NCI-H2227 (cell line): ENCODE measurements around the gene PMP22.

Experiments used
- DNase-seq: peaks from one replicate; lab custom pipeline; 2025; ENCODE audit not compliant: unreplicated experiment; lab: John Stamatoyannopoulos, UW

The PMP22 gene

DNA sequence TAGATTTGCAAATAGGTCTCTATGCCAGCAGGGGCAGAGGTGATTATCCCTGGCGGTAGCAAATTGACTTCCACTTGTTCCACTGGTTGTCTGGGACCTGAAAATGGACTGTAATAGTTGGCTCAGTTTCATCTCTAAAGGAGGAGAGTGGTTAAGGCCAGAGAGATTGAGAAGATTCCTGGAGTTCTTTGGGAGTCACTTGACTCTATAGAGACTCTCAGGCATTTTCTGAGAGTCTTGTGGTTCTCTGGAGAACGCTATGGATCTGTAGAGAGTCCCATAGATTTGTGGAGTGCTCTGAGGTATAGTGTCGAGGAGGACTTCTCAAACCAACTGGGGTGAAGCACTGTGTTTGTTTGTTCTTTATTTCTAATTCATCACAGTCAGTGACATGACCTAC, 8.9 kb upstream of the PMP22 start:
- no peak for DNase-seq

DNA sequence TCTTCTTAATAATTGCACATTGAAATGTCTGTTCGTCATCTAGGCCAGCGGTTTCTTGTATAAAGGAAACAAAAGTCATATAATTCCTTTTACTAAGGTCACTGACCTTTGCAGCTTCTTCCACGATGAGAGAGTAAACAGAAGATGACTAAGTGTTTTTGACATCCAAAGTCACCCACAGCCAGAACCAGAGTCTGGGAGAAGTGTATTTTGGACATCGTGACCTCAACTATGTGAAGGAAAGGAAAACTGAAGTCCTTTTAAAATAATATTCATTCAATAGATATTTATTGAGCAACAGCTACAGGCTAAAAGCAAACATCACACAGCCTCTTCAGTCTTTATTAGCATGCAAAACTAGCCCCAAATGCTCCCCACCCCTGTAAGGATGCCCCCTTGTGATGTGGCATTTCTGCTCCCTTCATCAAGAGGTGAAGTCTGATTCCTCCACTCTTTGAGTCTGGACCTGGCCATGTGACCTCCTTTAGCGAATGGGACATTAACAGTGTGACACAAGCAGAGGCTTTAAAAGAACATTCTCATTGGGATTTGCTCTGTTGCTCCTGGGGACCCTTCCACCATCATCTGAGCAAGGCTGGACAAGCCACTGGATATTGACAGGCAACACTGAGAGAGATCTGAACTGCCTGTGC, 8.1 kb upstream of the PMP22 start:
- DNase-seq: no peak

DNA sequence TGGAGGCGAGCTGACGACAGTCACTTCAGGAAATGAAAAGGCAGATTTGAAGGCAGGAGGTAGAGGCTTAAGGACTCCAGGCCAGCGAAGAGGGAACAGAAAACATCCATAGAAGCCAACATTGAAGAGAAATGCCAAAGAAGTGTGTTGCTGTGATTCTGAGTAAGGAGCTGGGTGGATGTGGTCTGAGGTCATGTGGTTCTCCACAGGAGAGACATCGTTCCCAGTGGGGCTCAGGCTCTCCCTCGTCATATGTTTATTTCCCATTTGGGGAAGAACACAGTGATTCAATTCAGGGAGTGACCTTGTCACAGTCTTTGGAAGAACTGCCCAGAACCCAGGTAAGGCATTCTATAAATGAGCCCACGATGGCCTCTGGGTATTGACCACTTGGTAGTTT, 6.6 kb upstream of the PMP22 start:
- no peak for DNase-seq

DNA sequence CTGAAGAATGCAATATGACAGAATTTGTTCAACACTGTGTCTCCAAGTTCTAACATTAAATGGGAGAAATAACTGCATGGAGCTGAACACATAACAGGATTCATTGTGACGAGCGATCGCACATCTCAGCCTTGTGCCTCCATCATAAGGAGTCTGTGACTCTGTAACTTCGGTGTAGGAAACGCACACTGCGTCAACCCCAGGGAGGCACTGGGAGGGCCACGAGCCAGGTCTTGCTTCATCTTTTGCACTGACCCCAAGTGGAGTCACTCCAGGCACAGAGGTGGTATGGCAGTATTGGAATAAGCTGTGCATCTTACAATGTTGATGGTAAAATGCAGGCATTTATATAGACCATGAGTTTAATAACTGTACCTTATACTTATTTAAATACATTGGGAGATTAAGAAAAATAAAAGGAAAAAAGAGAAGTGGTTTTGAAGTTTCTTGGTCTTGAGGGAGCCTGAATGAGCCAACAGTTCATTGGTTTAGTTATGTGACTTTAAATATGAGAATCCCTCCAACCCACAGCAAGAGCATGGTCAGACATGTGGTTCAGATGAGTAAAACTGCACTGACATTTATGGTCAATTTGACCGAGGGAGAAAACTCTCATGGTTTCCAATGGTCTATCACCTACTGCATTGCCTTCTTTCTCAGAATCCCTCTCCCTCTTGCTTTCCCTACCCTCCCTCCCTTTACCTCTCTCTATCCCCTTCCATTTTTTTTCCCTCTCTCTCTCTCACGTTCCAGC, 5.7 kb upstream of the PMP22 start:
- no peak for DNase-seq

DNA sequence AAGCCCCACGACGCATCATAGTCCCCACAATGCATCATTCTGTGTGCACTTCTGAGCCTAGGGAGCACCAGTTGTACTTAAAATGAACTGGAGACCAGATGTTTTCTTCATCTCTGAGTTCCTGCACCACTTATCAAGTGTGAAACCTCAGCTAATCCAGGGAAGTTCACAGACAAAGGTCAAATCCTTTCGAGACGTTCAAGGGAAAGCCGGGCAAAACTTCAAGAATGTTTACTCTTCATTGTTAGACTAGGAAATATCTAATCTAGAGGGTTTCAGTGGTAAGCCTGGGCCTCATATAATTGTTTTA, 4.6 kb upstream of the PMP22 start:
- no peak for DNase-seq

DNA sequence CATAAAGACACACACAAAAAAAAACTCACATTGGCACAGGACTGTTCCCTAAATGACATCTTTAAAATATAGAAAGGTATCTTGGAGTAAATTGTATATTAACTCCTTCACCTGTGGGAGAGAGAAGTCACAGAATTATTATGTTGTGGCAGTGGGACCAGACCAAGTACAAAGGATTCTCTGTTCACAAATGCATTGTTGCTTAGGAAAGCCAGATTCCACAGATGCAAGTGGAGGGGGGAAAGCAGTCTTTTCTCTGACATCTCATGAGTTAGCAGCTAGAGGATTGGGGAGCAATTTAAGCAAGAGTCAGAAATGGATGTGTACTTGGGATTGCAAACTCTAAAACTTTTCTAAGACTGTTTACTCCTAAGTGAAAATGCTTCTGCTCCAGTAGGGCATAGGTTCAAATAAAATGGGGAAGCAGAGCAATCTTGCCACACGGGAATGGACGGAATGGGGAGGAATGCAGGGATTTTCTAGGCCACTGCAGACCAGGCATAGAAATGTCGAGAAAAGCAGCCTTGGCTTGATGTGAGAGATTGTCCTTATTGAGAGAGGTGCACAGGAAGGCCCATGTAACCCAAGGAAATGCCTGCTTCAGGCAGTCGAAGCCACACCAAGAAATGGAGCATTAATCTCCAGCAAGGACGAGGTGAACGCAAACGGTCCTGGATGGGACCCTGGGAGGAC, 4.1 kb upstream of the PMP22 start:
- no peak for DNase-seq

DNA sequence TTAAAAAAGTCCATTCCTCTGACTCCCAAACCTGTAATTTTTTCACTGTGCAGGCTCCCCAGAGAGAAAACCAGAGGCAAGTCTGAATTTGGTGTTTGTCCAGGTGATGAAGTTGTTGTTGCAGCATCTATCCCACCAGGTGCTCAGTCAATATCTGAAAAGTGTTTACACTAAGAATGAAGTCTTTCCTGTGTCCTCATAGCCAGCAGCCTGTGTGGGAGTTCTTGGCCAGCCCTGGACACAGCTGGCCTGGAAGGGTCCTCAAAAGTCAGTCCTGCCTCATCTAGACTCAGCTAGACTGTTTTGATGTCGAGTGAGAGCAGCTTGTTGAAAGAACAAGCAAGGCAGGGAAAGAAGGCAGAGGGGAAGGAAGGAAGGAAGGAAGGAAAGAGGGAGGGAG, 3.3 kb upstream of the PMP22 start:
- no peak for DNase-seq

DNA sequence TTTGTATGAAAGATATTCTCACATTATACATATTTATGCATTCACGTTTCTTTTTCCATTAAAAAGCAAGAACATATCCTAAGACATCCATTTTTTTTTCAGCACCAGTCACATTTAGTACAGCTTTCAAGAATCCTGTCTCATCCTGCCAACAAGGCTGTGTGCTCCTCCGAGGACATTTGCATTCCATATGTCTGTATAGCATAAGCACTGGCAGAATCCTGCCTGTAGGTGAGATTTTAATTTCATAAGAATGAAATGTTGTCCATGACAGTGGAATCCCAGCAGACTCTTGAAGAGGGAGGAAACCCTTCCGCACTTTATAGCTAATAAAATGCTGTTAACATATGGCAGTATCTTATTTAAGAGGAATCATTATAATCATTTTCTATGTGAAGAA, 2.9 kb upstream of the PMP22 start:
- DNase-seq: no peak

DNA sequence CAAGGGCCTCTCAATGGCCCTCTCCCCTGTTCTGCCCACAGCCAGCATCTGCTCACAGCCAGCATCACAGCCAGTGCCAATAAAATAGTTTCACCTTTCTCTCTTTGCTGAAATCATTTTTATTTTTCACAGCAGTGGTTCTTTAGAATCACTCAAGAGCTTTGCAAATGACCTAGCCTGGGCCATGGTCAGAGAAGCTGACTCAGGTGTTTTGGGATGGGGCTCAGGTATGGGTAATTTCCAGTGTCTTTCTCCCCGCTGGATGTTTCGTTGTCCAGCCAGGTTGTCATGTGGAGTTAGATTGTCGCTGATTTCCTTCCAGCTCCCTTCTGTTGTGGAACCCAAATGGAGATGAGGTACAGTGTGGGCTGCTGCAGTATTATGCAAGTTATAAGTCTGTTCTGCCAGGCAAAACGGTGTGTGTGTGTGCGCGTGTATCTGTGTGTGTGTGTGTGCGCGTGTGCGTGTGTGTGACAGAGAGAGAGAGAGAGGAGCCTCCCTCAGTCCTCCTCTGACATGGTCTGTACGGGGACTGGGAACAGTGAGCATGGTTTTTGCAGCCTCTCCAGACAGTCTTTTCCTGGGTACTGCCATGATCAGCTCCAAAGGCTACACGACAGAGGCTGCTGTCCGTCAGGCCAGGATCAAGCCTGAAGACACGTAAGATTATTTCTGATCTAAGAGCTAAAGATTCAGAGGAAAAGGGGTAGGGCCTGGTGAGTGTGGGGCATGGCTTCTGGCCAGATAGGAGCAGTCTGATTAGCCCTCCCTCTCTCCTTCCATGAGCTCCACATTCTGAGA, 1.4 kb upstream of the PMP22 start:
- DNase-seq: no peak

DNA sequence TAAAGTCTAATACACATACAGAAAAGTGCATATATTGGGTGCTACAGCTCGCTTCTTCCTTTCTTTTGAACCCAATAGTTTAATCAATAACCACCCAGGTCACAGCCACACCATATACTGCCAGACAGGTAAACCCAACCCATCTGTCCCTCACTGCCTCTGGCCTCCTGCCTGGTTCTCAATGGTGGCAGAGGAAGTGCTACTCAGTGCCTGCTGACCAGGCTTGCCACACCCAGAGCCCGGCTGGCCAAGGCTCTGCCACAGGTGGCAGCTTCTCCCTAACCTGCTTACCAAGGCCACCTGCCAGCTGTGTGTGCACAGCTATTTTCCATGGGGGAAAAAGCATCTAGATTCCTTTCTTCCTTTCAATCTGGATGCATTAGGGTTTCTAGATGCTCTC, 584 bp downstream of the PMP22 start:
- no peak for DNase-seq

DNA sequence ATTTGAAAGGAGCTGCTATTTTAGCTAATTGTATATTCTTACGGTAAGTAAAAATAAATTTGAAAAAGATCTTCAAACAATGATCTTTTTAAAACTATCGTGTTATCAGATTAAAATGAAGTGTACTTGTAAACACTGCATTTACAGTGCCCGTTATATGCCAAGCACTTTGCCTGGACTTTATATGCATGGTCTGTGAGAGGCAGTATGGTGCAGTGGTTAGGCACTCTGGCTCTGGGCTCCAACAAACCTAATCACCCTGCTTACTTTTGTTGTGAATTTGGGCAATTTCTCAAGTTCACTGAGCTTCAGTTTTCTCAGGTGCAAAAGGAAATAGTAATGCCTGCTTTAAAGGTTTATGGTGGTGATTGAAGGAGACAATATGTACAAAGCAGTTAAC, 1.4 kb downstream of the PMP22 start:
- no peak for DNase-seq

DNA sequence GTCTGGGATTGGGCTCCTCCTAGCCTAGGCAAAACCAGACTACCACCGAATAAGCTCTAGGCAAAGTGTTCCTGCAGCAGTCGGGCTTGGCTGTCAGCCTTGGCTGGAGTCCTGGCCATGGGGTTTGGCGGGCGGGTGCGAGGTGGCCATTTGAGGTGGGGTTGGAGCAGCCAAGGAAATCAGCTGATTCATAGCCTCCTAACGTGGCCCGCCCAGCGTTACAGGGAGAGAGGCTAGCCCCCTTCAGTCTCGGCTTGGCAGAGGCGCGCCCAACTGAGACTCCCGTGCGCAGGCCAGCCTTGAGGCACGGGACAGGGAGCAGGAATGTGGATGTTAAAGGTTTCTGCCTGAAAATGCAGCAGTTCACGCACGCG, 1.9 kb downstream of the PMP22 start:
- no peak for DNase-seq

DNA sequence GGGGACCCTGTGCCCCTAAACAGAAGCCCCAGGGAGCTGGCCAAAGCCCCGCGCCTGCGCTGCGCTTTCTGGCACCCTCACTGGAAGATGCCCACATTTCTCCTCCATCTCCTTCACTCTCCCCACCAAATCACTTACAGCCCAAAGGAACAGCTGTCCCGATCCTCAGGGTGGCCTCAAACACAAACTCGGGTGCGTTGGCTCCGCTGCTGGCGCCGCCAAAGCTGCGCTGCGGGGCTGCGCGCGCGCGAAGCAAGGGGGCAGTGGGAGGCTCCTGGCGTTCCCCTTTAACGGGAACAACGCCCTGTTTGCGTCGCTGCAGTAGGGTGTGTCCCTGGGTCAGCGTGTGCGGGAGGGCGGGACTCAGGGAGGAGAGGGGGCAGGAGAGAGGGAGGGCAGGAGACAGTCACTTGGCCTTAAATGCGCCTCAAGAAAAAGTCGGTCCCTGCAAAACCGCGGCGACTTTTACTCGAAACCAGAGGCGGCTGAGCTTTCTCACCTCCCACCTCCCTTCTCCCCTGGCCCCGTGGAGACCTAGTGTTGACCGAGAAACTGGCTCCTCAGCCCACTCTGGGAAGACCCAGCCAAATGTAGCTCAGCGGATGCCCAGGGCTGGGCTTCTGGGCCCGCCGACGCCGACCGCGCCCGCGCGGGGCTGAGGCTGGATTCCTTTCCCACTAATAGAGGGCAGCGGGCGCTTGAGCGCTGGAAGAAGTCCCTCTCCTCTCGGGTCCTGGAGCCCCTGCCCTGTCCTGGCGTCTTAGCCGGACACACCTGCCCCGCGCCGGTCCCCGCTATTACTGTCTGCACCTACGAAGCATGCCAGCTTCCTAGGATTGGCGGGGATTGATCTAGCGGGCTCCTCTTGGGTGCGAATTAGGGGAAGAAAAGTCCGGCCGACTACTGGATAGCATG, 2.6 kb downstream of the PMP22 start:
- DNase-seq: no peak

DNA sequence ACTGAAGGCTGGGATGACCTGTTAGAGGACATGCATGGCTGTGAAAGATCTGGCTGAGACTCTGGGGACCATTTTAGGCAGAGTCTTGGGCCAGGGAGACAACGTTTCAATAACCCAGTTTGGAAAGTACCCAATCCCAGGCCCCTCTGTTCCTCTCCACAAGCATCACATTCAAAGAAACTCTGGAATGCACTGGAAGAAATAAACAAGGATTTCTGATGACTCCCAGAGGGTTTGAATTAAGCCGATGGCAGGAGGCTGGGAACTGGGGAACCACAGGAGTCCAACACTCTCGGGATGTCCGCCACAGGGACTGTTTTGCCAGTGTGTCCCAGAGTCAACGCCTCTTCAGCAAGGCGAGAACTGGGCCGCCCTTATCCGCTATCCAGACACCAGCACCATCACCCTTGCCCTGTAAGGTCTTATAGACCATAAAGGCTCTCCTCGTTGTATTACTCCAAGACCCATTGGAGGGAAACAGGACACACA, 3.3 kb downstream of the PMP22 start:
- DNase-seq: no peak

DNA sequence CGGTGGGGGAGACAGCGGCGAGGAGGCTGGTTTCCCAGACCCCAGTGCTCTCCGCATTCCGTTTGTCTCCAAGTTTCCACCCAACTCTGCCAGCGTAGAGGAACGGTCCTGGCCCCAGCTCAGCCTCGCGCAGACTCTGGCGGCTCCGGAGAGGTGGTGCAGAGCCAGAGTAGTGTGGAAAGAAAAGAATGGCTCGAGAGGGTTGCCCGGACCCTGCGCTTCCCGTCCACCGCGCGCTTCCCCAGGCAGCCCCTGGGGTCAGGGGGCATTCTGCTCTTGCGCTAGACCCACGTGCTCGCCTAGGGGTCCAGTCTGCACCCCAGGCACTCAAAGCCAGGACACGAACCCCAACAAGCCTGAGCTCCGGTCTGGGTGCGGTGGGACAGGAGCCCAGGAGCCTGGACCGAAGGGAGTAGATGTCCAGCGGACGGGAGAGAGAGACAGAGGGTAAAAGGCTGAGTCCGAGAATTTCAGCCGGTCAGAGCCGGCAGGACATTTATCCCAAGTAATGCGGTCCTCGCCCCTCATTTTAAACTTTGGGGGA, 3.8 kb downstream of the PMP22 start:
- no peak for DNase-seq

DNA sequence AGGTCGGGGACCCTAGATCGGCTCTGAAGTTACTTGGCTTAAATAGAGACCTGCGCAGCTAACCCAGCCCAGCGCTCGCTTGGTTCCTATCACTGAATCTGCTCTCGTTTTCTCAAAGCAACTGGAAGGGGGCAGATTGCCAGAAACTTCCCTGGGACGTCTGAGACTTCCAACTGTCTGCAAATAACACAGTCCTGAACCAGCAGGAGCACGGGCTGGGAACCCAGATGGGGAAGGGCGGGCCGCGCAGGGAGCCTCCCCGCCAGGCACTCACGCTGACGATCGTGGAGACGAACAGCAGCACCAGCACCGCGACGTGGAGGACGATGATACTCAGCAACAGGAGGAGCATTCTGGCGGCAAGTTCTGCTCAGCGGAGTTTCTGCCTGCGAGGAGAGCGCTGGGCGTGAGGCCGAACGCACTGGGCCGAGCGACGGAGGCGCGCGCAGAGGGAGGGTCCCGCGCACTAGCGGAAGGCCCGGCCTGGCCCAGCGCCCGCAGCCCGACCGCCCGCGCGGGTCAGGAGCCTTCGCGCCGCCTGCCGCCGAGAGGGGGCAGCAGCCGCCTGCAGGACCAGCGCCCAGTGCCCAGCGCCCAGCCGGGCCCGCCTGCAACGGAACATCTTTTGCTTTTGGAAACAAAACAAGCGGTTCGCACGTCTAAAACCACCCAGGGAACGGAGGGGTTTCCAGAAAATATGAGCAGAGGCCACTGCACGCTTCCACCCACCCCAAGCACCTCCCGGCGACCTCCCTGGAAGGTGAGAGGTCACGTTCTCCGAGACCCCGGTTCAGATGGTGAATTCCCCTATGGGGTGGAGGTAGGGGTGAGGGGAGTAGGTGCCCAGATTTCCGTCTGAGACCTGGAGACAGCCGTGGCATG, 4.5 kb downstream of the PMP22 start:
- DNase-seq: peak; percentile 50

DNA sequence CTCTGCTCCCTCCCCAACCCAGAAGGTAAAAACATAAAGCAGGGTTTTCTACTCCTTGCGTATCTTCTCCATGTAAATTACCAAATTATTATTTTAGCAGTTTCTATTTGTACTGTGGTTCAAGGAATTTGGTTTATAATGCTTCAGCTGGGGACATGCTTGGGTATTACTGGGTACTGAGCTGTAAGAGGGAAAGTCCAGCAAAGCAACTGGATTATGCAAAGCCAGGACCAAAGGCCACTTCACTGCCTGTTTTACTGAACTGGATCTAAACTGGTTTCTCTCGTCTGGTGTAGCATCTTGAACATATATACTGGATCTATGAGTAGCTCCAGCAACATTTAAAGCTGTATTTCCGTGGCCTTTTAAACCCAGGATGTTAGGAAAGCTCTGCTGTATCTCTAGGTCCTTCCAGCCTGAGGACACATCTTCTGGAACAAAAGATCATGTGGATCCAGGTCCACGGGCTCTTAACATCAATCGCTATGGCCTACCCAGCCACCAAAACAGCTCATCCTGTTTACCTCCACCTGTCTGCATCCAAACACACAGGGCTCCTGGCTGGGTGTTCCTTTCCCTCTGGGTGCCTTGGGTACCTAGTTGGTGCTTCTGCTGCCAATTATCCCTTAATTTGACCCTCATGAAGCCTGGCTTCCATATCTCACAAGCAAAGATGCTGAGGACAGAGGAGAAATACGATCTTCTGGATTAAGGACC, 7.2 kb downstream of the PMP22 start:
- no peak for DNase-seq

DNA sequence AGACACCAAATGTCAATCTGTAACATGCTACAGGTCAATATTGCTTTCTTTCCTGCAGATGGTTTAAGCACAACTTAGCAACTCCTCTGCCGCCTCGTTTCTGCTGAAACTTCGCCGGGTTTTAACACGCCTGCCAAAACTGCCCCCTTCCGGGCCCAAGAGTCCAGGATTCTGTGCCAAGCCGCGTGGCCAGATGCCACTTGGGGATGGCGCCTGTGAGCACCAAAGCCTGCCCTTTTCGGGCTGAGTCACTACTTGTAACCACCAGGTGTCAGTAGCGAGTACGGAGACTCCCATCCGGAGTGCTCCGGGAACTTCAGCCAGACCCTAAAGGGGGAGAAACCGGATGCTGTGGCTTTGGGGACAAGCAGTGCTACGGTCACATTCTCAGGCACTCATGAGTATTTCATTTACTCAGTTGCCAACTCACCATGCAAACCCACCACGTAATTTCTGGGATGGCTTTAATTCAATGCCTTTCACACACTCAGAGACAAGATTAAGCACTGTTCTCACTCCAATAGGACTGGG, 7.8 kb downstream of the PMP22 start:
- DNase-seq: peak; percentile 5
